HG02981 (cell line): ENCODE results near the gene RAX2.

Experiments used
- ATAC-seq: cut with Tn5 transposase; IDR thresholded peaks from one replicate; pipeline ENCODE4 v1.9.1; 2021; ENCODE audit warnings: mild to moderate bottlenecking, moderate library complexity; ENCODE audit not compliant: unreplicated experiment

The RAX2 gene

DNA sequence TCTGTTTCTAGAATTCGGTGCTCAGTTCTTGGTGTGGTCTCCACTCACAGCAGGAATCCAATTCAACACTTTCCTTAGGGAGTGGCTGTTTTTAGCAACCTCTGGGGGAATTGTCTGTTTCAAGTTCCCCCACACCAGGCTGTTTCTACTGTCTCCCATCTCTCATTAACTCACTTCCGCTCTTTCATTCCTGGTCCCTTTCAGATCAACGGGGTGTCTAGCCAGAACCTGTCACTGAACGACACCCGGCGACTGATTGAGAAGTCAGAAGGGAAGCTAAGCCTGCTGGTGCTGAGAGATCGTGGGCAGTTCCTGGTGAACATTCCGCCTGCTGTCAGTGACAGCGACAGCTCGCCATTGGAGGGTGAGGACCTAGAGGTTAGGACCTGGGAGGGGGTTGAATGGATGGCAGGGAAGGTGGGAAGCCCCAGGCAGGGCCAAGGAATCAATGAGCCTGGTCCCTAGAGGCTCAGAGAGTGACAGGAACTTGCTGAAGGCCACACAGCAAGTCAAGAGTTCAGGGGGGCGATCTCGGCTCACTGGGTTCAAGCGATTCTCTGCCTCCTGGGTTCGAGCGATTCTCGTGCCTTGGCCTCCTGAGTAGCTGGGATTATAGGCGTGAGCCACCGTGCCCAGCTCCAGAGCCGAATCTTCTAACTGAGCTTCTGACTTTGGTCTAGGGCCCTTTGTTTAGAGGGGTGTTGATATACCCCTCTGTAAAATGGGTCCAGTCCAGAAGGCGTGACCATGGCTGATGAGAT, 38.3 kb downstream of the RAX2 start:
- ATAC-seq, result no peak

- ATAC-seq, result no peak
Observed at GRCh38 chr19:3732108-3732507, 39.9 kb downstream of the RAX2 start.

DNA sequence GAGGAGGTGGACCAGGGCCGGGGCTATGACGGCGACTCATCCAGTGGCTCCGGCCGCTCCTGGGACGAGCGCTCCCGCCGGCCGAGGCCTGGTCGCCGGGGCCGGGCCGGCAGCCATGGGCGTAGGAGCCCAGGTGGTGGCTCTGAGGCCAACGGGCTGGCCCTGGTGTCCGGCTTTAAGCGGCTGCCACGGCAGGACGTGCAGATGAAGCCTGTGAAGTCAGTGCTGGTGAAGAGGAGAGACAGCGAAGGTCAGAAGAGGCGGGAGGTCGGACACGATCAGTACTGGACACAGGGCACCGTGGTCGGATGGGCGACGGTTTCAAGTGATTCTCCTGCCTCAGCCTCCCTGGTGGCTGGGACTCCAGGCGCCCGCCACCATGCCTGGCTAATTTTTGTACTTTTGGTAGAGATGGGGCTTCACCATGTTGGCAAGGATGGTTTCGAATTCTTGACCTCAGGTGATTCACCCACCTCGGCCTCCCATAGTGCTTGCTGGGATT, 41.5 kb downstream of the RAX2 start:
- no peak for ATAC-seq

- ATAC-seq, result no peak
Observed at GRCh38 chr19:3725640-3726310, 46.3 kb downstream of the RAX2 start.

DNA sequence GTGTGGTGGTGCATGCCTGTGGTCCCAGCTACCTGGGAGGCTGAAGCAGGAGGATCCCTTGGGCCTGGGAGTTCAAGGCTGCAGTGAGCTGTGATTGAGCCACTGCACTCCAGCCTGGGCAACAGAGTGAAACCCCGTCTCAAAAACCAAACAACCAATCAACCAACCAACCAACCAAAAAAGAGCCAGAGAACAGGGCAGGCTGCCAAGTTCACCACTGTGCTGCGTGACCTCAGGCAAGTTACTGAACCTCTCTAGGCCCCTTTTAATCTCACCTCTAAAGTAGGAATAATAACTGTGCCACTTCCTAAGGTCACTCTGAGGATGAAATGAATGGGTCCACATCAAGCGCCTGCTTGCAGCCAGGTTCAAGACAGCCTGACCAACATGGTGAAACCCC, 46.9 kb downstream of the RAX2 start:
- ATAC-seq, result no peak

- no peak for ATAC-seq
Observed at GRCh38 chr19:3723883-3724282, 48.1 kb downstream of the RAX2 start.

DNA sequence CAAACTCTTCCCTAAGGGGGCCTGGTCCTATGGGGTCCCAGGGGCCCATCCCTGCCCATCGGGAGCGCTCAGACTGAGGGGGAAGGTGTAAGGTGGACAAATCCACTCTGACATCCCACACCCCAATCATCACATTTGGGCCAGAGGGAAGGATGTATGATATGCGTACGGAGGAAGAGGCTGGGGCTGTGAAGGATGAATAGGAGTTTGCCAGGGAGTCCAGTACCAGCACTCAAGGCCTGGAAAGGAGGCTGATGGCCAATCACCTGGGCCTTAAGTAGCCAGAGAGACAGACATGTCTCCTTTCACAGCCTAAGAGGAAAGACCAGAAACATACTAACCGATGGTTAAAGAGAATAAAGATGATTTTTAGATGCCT, 48.9 kb downstream of the RAX2 start:
- no peak for ATAC-seq

DNA sequence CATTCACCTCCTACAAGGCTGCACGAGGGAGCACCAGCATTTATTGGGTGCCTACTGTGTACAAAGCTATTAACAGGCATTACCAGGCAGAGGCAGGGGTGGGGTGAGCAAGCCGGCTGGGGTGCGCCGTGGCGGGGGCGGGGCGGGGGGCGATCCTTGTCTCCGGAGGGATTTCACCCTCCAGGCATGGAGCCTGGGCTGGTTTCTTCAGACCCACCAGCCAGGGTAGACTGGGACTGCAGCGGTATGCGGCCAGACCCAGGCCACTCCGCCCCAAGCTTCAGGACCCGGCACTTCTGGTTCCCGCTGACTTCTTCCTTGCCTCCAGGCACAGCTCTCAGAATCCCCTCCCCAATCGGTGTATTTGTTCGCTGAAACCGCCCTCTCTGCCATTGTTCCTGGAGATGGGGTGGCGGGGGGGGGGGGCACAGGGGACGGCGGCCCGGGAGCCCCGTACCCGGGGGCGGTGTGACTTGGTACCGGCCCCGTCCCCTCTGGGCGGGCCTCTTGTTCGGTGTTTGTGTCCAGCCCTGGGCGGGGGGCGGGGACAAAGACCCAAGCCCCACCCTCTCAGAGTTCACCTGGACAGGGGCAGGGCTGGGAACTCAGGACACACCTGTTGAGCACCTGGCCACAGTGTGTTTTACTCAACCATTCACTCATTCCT, 49.5 kb downstream of the RAX2 start:
- ATAC-seq, result no peak

DNA sequence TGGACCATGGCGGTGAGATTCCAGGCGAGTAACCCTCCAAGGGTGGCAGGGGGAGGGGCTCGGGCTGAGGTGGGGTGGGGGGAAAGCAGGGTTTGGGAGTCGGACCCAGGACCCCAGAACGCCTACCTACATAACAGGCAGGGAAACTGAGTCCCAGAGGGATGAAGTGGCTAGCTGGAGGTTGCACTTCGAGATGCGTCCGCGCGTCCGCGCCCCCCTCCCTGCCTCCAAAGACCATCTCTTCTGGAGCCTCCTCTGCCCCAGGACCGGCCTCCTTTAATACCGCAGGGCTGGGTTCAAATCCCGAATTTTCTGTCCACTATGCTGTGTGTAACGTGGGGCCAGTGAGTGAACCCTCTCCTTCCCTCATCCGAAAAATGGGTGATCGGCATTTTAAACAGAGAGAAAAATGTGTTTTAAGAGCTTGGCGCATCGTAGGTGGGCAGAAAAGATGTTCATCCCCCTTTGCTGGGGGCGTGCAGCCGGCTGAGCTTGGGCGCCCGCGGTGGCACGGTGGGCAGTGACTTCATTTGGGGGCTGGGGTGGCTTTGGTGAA, 50.1 kb downstream of the RAX2 start:
- ATAC-seq, result no peak

GRCh38 chr19:3721131-3721886, 50.7 kb downstream of the RAX2 start:
- ATAC-seq, result no peak

- no peak for ATAC-seq
Observed at GRCh38 chr19:3720349-3720917, 51.6 kb downstream of the RAX2 start.

DNA sequence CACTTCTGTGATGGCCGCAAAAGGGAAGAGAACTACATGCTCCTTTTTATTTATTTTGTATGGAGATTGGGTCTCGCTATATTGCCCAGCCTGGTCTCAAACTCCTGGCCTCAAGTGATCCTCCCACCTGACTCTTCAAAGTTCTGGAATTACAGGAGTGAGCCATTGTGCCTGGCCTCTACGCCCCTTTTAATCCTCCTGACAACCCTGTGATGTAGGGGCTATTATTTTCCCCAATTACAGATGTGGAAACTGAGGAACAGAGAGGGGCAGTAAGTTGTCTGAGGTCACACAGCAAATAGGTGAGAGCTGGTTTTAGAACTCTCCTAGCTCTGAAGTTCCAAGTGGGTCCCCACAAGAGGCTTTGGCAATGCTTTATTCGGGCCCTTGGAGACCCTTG, 52.2 kb downstream of the RAX2 start:
- ATAC-seq, result no peak
